ENCODE data around the gene MRPL44.
A peak's percentile ranks its signal among the peaks of the same experiment; 100 is the strongest.

MRPL44 gene

DNA sequence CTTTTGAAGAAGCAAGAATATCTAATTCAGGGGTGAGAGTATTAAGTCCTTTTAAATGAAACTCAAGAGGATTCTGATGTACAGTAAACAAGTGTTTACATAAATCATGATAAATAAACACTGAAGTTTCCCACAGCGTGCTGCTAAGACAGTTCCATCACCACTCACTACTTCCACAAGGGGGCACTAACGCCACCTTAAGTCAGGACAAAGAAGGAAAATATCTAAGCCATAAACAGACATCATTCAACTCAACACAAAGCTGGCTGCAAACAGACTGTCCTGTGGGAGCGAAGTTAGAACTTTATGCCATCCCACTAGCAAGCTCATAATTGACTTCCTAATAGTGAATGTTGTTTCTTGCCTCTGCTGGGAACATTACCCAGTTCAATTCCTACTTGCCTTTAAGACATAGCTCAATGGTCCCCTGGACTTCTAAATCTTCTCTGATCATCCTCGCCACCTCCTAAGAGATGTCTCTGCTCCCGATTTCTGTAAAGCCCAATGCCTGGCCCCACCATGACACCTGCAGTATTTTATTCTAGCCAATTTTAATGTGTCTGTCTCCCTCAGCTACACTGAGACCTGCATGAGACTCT is 36.5 kb downstream of the MRPL44 start:
- H3K4me1 ChIP-seq (ENCODE audit: low read length) = no peaks in the 10 kb centered on the region
- H3K36me3 ChIP-seq (replicated peaks; ENCODE audit: low read depth, low read length) = no peaks in the 10 kb centered on the region
- H3K9ac ChIP-seq (ENCODE audit: low read length) = no peak overlapping the region
- H4K20me1 ChIP-seq (ENCODE audit: insufficient read depth, low read length) = no peaks in the 10 kb centered on the region
- no peak overlapping the region for H3K4me3 ChIP-seq (ENCODE audit: low read length)
- H3K79me2 ChIP-seq (ENCODE audit: low read length) = no peaks in the 10 kb centered on the region
- H3K27me3 ChIP-seq (ENCODE audit: low read depth, low read length) = no peaks in the 10 kb centered on the region
- H2AFZ ChIP-seq (ENCODE audit: low read depth, low read length) = no peak overlapping the region
- no peaks in the 10 kb centered on the region for H3K9me3 ChIP-seq (ENCODE audit: insufficient read depth, low read length)
- H3K4me2 ChIP-seq (ENCODE audit: low read length) = no peak overlapping the region
- TF ChIP-seq CTCF (IDR thresholded peaks at IDR 0.05; ENCODE audit: low read depth, low read length) (peak; percentile 68), EZH2phosphoT487 (IDR thresholded peaks at IDR 0.05; ENCODE audit: low read depth) (no peak)
- no peak overlapping the region for H3K27ac ChIP-seq (ENCODE audit: low read length)

GRCh38 chr2:223994562-223995162 is 37.4 kb downstream of the MRPL44 start:
- H3K27me3 ChIP-seq (ENCODE audit: low read depth, low read length) = no peaks in the 10 kb centered on the region
- H3K9ac ChIP-seq (ENCODE audit: low read length) = no peak overlapping the region
- H3K4me3 ChIP-seq (ENCODE audit: low read length) = no peak overlapping the region
- TF ChIP-seq EZH2phosphoT487 (IDR thresholded peaks at IDR 0.05; ENCODE audit: low read depth) (no peak), CTCF (IDR thresholded peaks at IDR 0.05; ENCODE audit: low read depth, low read length) (no peak)
- no peak overlapping the region for H2AFZ ChIP-seq (ENCODE audit: low read depth, low read length)
- H3K36me3 ChIP-seq (replicated peaks; ENCODE audit: low read depth, low read length) = no peaks in the 10 kb centered on the region
- H3K27ac ChIP-seq (ENCODE audit: low read length) = no peak overlapping the region
- H3K79me2 ChIP-seq (ENCODE audit: low read length) = no peaks in the 10 kb centered on the region
- H4K20me1 ChIP-seq (ENCODE audit: insufficient read depth, low read length) = no peaks in the 10 kb centered on the region
- no peaks in the 10 kb centered on the region for H3K9me3 ChIP-seq (ENCODE audit: insufficient read depth, low read length)
- H3K4me1 ChIP-seq (ENCODE audit: low read length) = no peaks in the 10 kb centered on the region
- no peak overlapping the region for H3K4me2 ChIP-seq (ENCODE audit: low read length)

DNA sequence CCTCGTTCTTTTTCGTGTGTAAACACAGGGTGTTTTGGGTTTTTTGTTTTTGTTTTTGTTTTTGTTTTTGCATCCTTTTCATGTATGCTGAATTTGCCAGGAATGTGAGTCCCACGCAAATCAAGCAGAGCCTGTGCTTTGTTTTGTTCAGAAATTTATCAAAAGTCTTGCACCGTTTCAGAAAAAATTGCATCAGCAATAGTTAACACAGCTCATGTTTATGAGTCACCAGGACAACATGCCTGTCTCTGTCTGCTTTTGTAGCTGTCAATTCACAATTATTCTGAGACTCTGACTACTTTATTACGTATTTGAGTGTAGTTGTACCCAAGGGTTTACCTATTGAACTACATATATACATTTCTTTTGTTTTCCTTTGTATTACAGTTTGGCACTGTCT is 38.3 kb downstream of the MRPL44 start:
- Histone ChIP-seq H3K4me3 (ENCODE audit: low read length) (no peak overlapping the region), H4K20me1 (ENCODE audit: insufficient read depth, low read length) (no peaks in the 10 kb centered on the region), H3K36me3 (replicated peaks; ENCODE audit: low read depth, low read length) (no peaks in the 10 kb centered on the region)

GRCh38 chr2:223996391-223996790 is 39.1 kb downstream of the MRPL44 start:
- Histone ChIP-seq H3K9ac (ENCODE audit: low read length) (no peak overlapping the region), H4K20me1 (ENCODE audit: insufficient read depth, low read length) (no peaks in the 10 kb centered on the region), H2AFZ (ENCODE audit: low read depth, low read length) (no peak overlapping the region), H3K4me1 (ENCODE audit: low read length) (no peaks in the 10 kb centered on the region), H3K36me3 (replicated peaks; ENCODE audit: low read depth, low read length) (no peaks in the 10 kb centered on the region), H3K9me3 (ENCODE audit: insufficient read depth, low read length) (no peaks in the 10 kb centered on the region), H3K79me2 (ENCODE audit: low read length) (no peaks in the 10 kb centered on the region), H3K27ac (ENCODE audit: low read length) (no peak overlapping the region), H3K4me2 (ENCODE audit: low read length) (no peak overlapping the region), H3K27me3 (ENCODE audit: low read depth, low read length) (no peaks in the 10 kb centered on the region), H3K4me3 (ENCODE audit: low read length) (no peak overlapping the region)
- TF ChIP-seq EZH2phosphoT487 (IDR thresholded peaks at IDR 0.05; ENCODE audit: low read depth) = no peak
- no peak for TF ChIP-seq CTCF (IDR thresholded peaks at IDR 0.05; ENCODE audit: low read depth, low read length)

More for the DNA sequence above, 38.3 kb downstream of the MRPL44 start:
- H3K9me3 ChIP-seq (ENCODE audit: insufficient read depth, low read length) = no peaks in the 10 kb centered on the region
- H3K4me2 ChIP-seq (ENCODE audit: low read length) = no peak overlapping the region
- no peak for TF ChIP-seq EZH2phosphoT487 (IDR thresholded peaks at IDR 0.05; ENCODE audit: low read depth)
- TF ChIP-seq CTCF (IDR thresholded peaks at IDR 0.05; ENCODE audit: low read depth, low read length) = no peak
- H3K27ac ChIP-seq (ENCODE audit: low read length) = no peak overlapping the region
- H3K27me3 ChIP-seq (ENCODE audit: low read depth, low read length) = no peaks in the 10 kb centered on the region
- no peaks in the 10 kb centered on the region for H3K4me1 ChIP-seq (ENCODE audit: low read length)
- H2AFZ ChIP-seq (ENCODE audit: low read depth, low read length) = no peak overlapping the region
- no peak overlapping the region for H3K9ac ChIP-seq (ENCODE audit: low read length)
- H3K79me2 ChIP-seq (ENCODE audit: low read length) = no peaks in the 10 kb centered on the region

All from OCI-LY3 (cell line).